GM12878 (cell line): Measurements from ENCODE around the gene NMRK2. TPM values are rescaled to one million over a fixed set of nuclear protein-coding genes. Genes with fewer than 3 reads are reported as not detected.

ENCODE experiments used
- ATAC-seq: fragments of 200-7000 bp; cut with Tn5 transposase; 3 replicates; pipeline ENCODE4 v1.9.1; 2020; ENCODE audit warnings: mild to moderate bottlenecking, moderate library complexity
- BruUV-seq: library from RNA; stranded (reverse); fragments of 400-500 nt; replicated peaks from 2 replicates; lab custom pipeline; 2021; lab: Mats Ljungman, UMichigan
- CTCF ChIA-PET: fragments of 300-600 bp; sonication (Branson Sonifier 250); formaldehyde crosslinking; extraction: SDS; loops from one replicate; lab custom pipeline; 2021; ENCODE audit warnings: inconsistent platforms; lab: Yijun Ruan, JAX
- POLR2A ChIA-PET: fragments of 350-600 bp; formaldehyde crosslinking; extraction: SDS; loops from one replicate; lab custom pipeline; 2021; ENCODE audit warnings: inconsistent platforms; lab: Charles Lee
- RAD21 ChIA-PET: fragments of 300-600 bp; sonication (Branson Sonifier 250); formaldehyde crosslinking; loops from one replicate; lab custom pipeline; 2023; ENCODE audit warnings: antibody characterized with exemption; ENCODE audit not compliant: unreplicated experiment; lab: Charles Lee
- SMC1A ChIA-PET: fragments of 300-600 bp; sonication (Branson Sonifier 250); formaldehyde crosslinking; loops from one replicate; lab custom pipeline; 2023; ENCODE audit not compliant: unreplicated experiment, uncharacterized antibody; lab: Charles Lee
- DNase-seq: peaks from one replicate; pipeline ENCODE4 v3.0.0-alpha.2; 2011; ENCODE audit warnings: low read depth, low spot score
- FAIRE-seq: peaks from 3 replicates; lab custom pipeline; 2011; peaks lifted over from hg19 to GRCh38; lab: Jason Lieb, UNC
- H2AFZ ChIP-seq: 2 replicates; pipeline ENCODE4 v1.6.0; 2011; ENCODE audit warnings: low read depth, low read length, control low read depth; ENCODE audit not compliant: control insufficient read depth
- H3K27ac ChIP-seq: 2 replicates; pipeline ENCODE4 v1.5.1; 2011; ENCODE audit warnings: control low read depth; ENCODE audit not compliant: control insufficient read depth, insufficient read depth
- H3K27me3 ChIP-seq, 2 experiments: replicated peaks in 1 of 2; 2 replicates each; pipeline versions ENCODE4 v1.6.0 to v1.6.1; 2011; ENCODE audit warnings: low read length in 1 of 2; ENCODE audit not compliant: control insufficient read depth in 2 of 2, insufficient read depth in 2 of 2
- H3K36me3 ChIP-seq, 2 experiments: 2 replicates each; pipeline ENCODE4 v1.5.1; 2011; ENCODE audit warnings: low read length in 1 of 2; ENCODE audit not compliant: control insufficient read depth in 2 of 2, insufficient read depth in 2 of 2
- H3K4me1 ChIP-seq: 2 replicates; pipeline ENCODE4 v1.6.1; 2011; ENCODE audit warnings: mild to moderate bottlenecking, low read length, moderate library complexity, mixed read lengths; ENCODE audit not compliant: control insufficient read depth, insufficient read depth
- H3K4me2 ChIP-seq: 2 replicates; pipeline ENCODE4 v1.6.0; 2011; ENCODE audit warnings: control low read depth; ENCODE audit not compliant: control insufficient read depth, insufficient read depth
- H3K4me3 ChIP-seq: fragments of 200-600 bp; sonication (generic); 2 replicates; pipeline ENCODE4 v1.5.1; 2016
- H3K79me2 ChIP-seq: 2 replicates; pipeline ENCODE4 v1.6.0; 2011; ENCODE audit warnings: low read length; ENCODE audit not compliant: control insufficient read depth, insufficient read depth
- H3K9ac ChIP-seq: 2 replicates; pipeline ENCODE4 v1.8.0; 2011; ENCODE audit warnings: low read length, control low read depth, mixed read lengths; ENCODE audit not compliant: control insufficient read depth, insufficient read depth
- H3K9me3 ChIP-seq: replicated peaks from 3 replicates; pipeline ENCODE4 v1.5.1; 2011; ENCODE audit warnings: mild to moderate bottlenecking, low read length; ENCODE audit not compliant: control insufficient read depth, insufficient read depth
- H4K20me1 ChIP-seq: 2 replicates; pipeline ENCODE4 v1.6.0; 2011; ENCODE audit not compliant: control insufficient read depth, insufficient read depth
- CEBPB ChIP-seq, 2 experiments: fragments of 150-350 bp in 1 of 2; IDR thresholded peaks; 2 replicates each; pipeline ENCODE4 v1.6.1; 2012 to 2014; ENCODE audit warnings: low read depth in 2 of 2, low read length in 2 of 2, borderline replicate concordance in 1 of 2, inconsistent platforms in 1 of 2
- EZH2 ChIP-seq: IDR thresholded peaks from 2 replicates; pipeline ENCODE4 v1.6.1; 2012; ENCODE audit warnings: low read depth, mild to moderate bottlenecking, control low read depth, inconsistent platforms, low read length, borderline replicate concordance; ENCODE audit not compliant: control insufficient read depth
- IKZF1 ChIP-seq: fragments of 450-650 bp; conservative IDR thresholded peaks from 2 replicates; pipeline ENCODE4 v1.6.1; 2017; ENCODE audit warnings: antibody characterized with exemption, mild to moderate bottlenecking
- MTA2 ChIP-seq: fragments of 450-650 bp; IDR thresholded peaks from 2 replicates; pipeline ENCODE4 v1.6.1; 2016; ENCODE audit warnings: low read depth, mild to moderate bottlenecking, moderate library complexity
- RB1 ChIP-seq: fragments of 450-650 bp; formaldehyde crosslinking; IDR thresholded peaks from 2 replicates; pipeline ENCODE4 v1.6.1; 2017; ENCODE audit warnings: mild to moderate bottlenecking, borderline replicate concordance
- SMAD1 ChIP-seq: fragments of 450-650 bp; IDR thresholded peaks from 2 replicates; pipeline ENCODE4 v1.6.1; 2018; ENCODE audit warnings: mild to moderate bottlenecking, low read depth; ENCODE audit not compliant: partially characterized antibody
- SREBF1 ChIP-seq: IDR thresholded peaks from 2 replicates; pipeline ENCODE4 v1.6.1; 2012; ENCODE audit warnings: mild to moderate bottlenecking, low read length
- whole genome bisulfite sequencing: methylation state at CpG from one replicate; pipeline ENCODE4 v1.1.6; 2016; ENCODE audit warnings: low lambda C conversion rate; ENCODE audit not compliant: insufficient replicate concordance, insufficient coverage; ENCODE audit errors: missing lambda C conversion rate; 5-methylcytosine and 5-hydroxymethylcytosine counted together
- in situ Hi-C: fragments of 300-500 bp; cut with MboI; formaldehyde crosslinking; loops from 9 replicates; pipeline ENCODE4 v1.14.3; 2018; ENCODE audit warnings: mixed read lengths
- intact Hi-C: fragments of 100-400 bp; cut with micrococcal nuclease; formaldehyde crosslinking; loops from one replicate; pipeline ENCODE4 v1.14.2; 2022; ENCODE audit not compliant: unreplicated experiment
- polyA plus RNA-seq, 11 experiments: library from polyadenylated mRNA; depleted of rRNA in 4 of 11; unstranded in 6 of 11; stranded (reverse) in 5 of 11; fragments of >200 nt; fragmentation: Nextera tagmentation in 4 of 11; fragmentation: Illumina TruSeq in 1 of 11; extraction: Ambion mirVana in 4 of 11; extraction: Trizol in 1 of 11; gene quantifications; 1 replicate in 1 of 11; 2 replicates in 10 of 11; pipeline versions ENCODE4 v1.2.1 to v1.2.3, GENCODE V29; 2011 to 2016; ENCODE audit warnings: inconsistent platforms in 2 of 11, missing spikeins in 2 of 11, low read depth in 1 of 11
- total RNA-seq, 4 experiments: library from RNA; depleted of rRNA in 3 of 4; stranded (reverse); fragments of >200 nt in 3 of 4; fragmentation: Illumina TruSeq in 1 of 4; extraction: Trizol in 1 of 4; gene quantifications; 2 replicates each; pipeline versions ENCODE4 v1.2.1 to v1.2.3, GENCODE V29; 2013 to 2021
- TF ChIP-seq, protein P1 (sequence below): fragments of 450-650 bp; IDR thresholded peaks from 2 replicates; pipeline ENCODE4 v1.6.1; 2018; ENCODE audit warnings: borderline replicate concordance, mild to moderate bottlenecking; ENCODE audit not compliant: partially characterized antibody

NMRK2 gene
- total and polyA plus RNA-seq, 10 of the 15 experiments (the other 5 are each of a cell fraction or from before 2014, with no cell fraction given), result 0.14 to 0.15 TPM; not detected in 8

DNA sequence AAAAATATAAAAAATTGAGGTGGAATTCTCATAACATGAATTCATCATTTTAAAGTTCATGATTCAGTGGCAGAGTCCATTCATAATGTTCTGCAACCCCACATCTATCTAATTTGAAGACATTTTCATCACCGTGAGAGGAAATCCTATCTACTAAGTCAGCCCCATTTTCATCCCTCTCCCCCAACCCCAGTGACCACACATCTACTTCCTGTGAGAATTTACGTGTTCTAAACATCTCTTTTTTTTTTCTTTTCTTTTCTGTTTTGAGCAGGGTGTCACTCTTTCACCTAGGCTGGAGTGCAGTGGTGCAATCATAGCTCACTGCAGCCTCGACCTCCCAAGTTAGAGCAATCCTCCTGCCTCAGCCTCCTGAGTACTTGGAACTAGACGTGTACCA, 34.9 kb upstream of the NMRK2 start:
- in situ Hi-C loops (no loop called here), intact Hi-C loops (no loop called here)
- no peaks in the 10 kb centered on the region; a peak in 1 of 4 replicates for H3K27me3 ChIP-seq
- no peaks in the 10 kb centered on the region for H3K36me3 ChIP-seq
- no peaks in the 10 kb centered on the region; the same call in 2 of the 3 replicates for H3K9me3 ChIP-seq
- WGBS, result 33% methylated on average over 4 of the region's 4 CpGs
- no peaks in the 10 kb centered on the region for H3K4me1 ChIP-seq
- H2AFZ ChIP-seq, result no peak overlapping the region
- SMC1A ChIA-PET, result no interaction called here
- CTCF ChIA-PET, result no interaction called here
- FAIRE-seq (no peak), ATAC-seq (no peak), DNase-seq (no peak)
- POLR2A ChIA-PET, result no interaction called here
- BruUV-seq, result no TSS peak
- H4K20me1 ChIP-seq, result no peaks in the 10 kb centered on the region
- RAD21 ChIA-PET, result no interaction called here
- TF ChIP-seq RB1 (no peak), SREBF1 (no peak), IKZF1 (no peak), EZH2 (no peak), SMAD1 (no peak), MTA2 (no peak), CEBPB (IDR thresholded peaks at IDR 0.05; ENCODE audit: borderline replicate concordance in 1 of 2, low read depth in 2 of 2, low read length in 2 of 2) (no peak)
- TF ChIP-seq, protein P1, sequence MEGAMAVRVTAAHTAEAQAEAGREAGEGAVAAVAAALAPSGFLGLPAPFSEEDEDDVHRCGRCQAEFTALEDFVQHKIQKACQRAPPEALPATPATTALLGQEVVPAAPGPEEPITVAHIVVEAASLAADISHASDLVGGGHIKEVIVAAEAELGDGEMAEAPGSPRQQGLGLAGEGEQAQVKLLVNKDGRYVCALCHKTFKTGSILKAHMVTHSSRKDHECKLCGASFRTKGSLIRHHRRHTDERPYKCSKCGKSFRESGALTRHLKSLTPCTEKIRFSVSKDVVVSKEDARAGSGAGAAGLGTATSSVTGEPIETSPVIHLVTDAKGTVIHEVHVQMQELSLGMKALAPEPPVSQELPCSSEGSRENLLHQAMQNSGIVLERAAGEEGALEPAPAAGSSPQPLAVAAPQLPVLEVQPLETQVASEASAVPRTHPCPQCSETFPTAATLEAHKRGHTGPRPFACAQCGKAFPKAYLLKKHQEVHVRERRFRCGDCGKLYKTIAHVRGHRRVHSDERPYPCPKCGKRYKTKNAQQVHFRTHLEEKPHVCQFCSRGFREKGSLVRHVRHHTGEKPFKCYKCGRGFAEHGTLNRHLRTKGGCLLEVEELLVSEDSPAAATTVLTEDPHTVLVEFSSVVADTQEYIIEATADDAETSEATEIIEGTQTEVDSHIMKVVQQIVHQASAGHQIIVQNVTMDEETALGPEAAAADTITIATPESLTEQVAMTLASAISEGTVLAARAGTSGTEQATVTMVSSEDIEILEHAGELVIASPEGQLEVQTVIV, result no peak
- no peaks in the 10 kb centered on the region for H3K79me2 ChIP-seq
- no peak overlapping the region for H3K9ac ChIP-seq
- H3K4me3 ChIP-seq, result no peak overlapping the region
- no peak overlapping the region for H3K4me2 ChIP-seq
- H3K27ac ChIP-seq, result no peak overlapping the region
